Cortex of kidney (tissue), 1 donor: Measurements from ENCODE around the gene RCOR2.

ENCODE experiments used
- DNase-seq: peaks from one replicate; lab custom pipeline; 2025; lab: John Stamatoyannopoulos, UW

Gene RCOR2

DNA sequence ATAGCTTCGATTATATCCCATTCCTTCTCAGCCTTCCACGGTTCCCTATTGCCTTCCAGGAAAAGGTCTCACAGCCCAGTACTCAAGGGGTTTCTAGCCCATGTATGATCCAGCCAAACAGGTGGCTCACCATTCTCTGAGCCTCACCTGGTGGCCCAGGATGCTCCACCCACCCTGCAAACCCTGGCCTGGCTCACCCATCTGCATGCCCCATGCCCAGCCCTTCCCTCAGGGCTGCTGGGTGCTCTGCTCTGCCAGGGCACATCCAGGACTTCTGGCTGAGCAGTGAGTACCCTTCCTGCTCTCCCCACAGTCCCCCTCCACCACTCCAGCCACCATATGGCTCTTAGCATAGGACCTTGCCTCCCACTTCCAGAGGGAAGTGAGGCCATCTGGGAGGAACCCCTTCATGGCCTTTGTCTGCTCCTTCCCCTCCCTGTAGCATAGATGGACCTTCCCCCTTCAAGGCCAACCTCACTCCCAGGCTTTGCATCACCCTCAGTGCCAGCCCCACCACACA, 5.8 kb upstream of the RCOR2 start:
- no peak for DNase-seq

- no peak for DNase-seq
Measured at GRCh38 chr11:63920939-63921417, 4.0 kb upstream of the RCOR2 start.

DNA sequence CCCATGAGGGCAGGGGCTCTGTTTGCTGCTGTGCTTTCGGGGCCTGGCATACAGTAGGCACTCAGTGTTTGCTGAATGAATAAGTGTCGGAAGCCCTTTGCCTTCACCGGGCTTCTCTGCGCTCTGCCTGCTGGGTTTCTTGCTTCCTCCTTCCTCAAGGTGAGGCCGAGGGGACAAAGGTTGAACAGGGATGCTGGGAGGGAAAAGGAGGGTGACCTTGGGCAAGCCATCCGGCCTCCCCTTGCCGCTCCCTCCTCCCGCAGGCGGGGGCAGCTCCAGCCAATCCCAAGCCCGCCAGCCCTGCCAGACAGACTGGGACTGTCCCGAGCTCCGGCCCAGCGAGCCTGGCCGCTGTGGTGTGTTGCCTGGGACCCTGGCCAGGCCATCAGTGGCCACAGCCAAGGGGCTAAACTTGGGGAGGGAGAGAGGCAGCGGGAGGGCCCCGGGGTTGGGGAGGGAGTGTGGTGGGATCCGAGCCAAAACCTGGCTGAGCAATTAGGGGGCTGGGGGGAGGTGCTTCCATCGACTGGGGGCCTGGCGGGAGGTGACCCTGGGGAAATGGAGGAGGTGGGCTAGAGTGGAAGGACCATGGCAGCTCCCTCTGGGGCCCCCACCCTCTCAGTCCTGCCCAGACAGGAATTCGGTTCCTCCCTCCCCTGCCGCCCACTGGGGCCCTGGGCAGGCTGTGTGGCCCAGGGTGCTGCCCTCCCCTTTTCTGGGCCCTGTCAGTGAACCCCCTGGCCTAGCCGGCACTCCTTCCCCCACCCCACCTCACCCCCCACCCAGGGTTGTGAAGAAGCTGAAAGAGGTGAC, 3.4 kb upstream of the RCOR2 start:
- DNase-seq, result no peak

DNA sequence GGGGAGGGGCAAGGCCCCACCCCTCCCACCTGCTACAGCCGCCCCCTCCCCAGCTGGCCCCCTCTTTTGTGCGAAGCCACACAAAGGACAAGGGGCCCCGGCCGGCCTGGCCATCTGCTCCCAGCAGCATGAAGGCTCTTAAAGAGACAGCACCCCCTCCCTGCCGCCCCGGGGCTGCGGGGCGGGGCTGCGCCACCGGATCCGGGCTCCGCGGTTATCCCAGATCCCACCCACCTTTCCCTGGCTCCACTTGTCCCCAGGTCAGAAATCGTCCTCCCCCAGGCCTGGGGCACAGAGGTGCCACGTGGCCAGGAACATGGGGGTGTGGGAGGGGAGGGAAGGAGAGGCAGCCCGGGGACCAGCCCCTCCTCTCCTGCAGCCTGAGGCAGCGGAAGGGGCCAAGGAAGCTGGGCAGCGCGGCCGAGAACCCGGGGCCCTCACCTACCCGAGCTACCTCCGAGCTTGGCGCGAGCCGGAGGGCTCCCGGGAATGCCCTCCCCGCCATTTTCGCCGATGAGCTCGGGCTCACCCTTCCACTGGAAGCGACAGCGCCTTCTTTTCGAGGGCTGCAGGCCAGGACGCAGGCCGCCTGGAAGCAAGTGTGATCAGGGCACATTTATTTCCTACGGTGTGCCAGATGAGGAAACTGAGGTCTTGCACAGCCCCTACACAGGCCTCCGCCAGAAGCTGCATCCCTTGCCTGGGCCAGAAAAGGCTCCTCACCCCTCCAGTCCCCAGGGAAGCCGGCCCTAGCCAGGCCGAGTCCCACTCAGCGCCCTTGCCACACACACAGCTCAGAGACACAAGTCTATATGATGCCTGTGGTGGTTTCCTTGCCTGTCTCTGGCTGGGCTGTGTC, 2.5 kb upstream of the RCOR2 start:
- DNase-seq, result no peak

DNA sequence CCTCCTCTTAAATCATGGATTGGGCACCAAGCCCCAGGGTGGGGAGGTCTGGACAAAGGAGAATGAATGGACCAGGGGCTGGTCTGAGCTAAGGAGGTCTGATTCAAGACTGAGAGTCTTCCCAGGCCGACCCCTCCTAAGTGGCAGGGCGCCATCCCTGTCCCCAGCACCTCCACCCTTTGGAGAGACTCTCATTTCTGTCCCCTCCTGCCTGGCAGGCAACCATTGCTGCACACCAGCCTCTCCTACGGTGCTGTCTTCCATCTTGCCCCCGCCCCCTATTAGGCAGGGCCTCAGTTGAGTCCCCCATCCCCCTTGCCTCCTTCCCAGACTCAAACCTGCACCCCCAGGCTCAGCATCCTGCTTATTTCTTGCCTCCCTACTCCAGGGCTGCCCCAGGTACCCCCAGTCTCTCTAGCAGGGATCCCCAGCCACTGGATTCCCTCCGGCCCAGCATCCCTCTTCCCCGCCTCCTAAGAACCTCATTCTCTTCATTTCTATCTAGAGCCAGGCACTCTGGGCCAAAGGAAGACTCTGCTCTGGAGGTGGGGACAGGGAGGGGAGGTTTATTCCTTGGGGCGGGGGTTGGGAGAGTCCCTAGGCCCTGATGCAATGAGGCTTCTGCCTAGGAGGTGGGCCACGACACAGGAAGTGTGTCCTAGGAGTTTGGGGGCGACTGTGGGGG, 1.7 kb upstream of the RCOR2 start:
- DNase-seq, result no peak

- DNase-seq, result no peak
Measured at GRCh38 chr11:63917692-63918506, 935 bp upstream of the RCOR2 start.

- no peak for DNase-seq
Measured at GRCh38 chr11:63915961-63916836, 765 bp downstream of the RCOR2 start.

DNA sequence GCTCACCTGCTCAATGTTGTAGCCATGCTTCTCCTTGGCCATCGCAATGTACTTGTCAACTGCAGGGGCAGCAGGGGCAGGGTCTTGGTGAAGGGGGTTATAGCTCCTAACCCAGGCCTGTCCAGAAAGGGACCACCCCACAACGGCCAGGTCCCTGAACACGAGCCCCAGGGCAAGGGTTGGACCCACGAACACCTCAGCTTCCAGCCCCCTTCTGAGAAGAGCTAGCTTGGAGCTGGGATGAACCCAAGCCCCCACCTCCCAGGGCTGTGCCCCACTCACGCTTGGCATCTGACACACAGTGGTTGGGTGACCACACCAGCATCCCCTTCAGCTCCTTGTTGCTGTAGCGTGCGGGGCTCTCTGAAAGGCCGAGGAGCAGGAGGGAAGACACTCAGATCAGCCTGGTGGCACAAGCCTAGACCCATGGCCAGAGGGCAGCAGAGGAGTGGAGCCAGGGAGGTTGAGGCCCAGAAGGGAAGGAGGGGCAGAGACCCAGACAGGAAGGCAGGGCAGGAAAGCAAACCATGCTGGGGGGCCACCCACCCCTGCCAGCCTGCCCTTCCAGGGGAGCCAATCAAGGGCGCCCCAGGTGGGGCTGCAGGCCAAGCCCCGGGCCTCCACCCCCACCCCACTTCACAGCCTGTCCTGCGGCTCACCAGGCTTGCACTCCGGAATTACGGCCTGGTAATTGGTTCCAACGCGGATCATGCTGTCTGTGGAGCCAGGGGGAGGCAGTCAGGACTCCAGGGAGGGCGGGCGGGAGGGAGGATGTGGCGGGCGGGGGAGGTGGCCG, 1.9 kb downstream of the RCOR2 start:
- DNase-seq, result no peak

GRCh38 chr11:63913866-63914830, 2.8 kb downstream of the RCOR2 start:
- DNase-seq, result no peak

DNA sequence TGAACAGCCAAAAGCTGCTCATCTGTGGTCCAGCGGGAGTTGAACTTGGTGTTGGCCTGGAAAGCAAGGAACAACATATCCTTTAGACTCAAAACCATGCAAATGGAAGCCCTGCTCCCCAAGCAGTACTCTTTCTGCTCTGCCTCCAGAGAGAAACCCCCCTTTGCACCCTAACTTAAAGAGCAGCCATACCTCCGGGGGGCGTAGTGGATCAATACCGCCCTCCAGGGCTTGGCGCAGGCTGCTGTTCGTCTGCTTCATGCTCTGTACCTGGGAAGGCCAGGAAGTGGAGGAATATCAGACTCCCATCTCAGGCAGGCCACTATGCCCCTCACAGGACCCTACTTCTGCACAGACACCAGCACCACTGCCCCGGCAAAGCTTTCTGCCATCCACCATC, 4.3 kb downstream of the RCOR2 start:
- no peak for DNase-seq

DNA sequence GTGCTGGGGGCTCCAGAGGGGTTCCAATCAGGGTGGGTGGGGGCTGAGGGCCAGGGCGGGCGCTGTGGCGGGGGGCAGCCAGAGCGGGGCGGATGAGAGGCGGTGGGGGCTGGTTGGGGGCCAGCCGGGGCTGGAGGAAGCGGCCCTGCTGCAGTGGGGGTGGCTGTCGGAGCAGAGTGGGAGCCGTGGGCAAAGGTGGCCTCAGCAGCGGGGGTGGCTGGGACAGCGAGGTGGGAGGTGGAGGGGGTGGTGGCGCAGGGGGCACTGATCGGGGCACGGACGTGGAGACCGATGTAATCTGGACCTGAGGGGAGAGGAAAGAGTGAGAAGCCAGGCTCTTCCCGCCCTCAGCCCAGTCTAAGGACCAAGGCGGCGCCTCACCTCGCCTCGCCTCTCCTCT, 5.1 kb downstream of the RCOR2 start:
- no peak for DNase-seq

DNA sequence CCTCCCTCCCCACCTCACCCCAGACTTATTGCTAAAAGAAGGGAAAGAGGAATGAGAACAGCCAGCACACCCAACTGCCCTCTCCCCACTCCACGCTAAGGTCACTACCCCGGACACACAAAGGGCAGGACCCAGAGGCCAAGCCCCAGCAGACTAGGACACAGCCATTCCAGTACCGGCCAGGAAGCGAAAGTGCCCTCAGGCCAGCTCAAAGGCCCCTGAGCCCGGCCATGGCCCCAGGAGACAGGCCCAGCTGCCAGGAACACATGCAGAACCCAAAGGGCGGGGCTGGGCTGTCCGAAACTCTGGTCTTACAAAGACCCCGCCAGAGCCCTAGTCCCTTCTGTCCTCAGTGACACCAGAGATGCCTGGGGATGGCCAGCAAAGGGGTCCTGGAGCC, 5.5 kb downstream of the RCOR2 start:
- no peak for DNase-seq

DNA sequence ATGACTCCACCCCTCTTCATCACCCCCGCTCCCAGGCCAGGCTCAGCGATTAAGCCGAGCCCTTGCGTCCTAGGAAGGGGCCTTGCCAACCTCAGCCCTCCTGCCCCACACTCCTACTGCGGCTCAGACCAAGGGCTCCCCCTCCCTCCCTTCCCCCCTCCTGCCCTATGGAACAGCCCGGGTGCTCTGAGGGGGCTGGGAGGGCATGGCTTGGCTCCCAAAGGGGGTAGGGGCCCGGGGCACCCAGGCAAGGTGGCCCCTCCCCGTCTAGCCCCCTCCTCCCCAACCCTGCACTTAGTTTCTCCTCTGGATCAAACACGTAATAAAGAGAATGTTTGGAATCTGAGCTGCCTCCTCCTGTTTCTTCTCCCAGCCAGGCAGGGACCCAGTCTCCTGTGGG, 6.3 kb downstream of the RCOR2 start:
- no peak for DNase-seq

GRCh38 chr11:63909591-63910506, 7.1 kb downstream of the RCOR2 start:
- DNase-seq, result no peak

- DNase-seq, result no peak
Measured at GRCh38 chr11:63908631-63909401, 8.1 kb downstream of the RCOR2 start.

DNA sequence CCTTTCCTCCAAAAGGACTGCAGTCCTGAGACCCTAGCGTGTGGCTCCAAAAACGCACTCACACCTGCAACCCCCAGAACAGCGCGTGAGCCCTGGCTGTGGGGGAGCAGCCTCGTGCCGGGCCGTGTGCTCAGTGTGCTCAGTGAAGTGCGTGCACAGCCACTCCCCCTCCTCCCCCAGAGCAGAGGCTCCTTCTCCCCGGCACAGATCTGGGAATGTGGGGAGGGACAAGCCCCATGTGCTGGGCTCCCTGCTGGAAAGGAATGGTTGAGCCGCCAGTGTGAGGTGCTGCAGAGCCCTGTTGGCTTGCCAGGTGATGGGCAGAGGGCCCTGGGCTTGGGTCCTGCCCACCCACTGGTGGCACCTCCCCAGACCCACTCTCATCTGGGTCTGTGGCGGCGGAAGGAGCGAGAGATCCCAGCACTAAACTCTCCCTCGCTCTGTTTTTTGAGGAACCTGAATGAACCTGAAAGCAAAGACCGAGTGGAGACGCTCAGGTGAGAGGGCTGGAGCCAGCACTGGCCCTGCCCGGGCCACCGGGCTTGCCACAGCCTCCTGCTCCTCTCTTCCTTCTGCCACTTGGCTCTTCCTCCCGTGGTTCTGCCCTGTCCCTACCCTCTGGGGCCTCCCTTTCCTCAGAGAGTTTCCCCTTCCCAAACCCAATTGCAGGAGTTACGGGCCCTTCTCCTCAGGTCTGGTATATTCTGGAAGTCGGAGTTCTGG, 9.0 kb downstream of the RCOR2 start:
- no peak for DNase-seq
